DOHH2 (cell line): ENCODE measurements around the gene THRB.

Experiments used
- H3F3A ChIP-seq: fragments of 200-600 bp; sonication (generic), shearing (Covaris generic); 2 replicates; pipeline ENCODE4 v1.6.0; 2016; ENCODE audit warnings: antibody characterized with exemption, mild to moderate bottlenecking; ENCODE audit not compliant: control insufficient read depth, insufficient read depth
- H3K27ac ChIP-seq: fragments of 200-600 bp; sonication (generic); 2 replicates; pipeline ENCODE4 v1.5.1; 2014; ENCODE audit warnings: low read depth, mild to moderate bottlenecking, low read length, moderate library complexity
- H3K27me3 ChIP-seq: fragments of 200-600 bp; sonication (generic); 2 replicates; pipeline ENCODE4 v1.6.1; 2014; ENCODE audit warnings: mild to moderate bottlenecking, low read length, mixed read lengths; ENCODE audit not compliant: control insufficient read depth
- H3K36me3 ChIP-seq: fragments of 200-600 bp; sonication (generic); 2 replicates; pipeline ENCODE4 v1.6.1; 2014; ENCODE audit warnings: mild to moderate bottlenecking, low read length, moderate library complexity, mixed read lengths; ENCODE audit not compliant: control insufficient read depth
- H3K4me1 ChIP-seq: fragments of 200-600 bp; sonication (generic); 2 replicates; pipeline ENCODE4 v1.6.1; 2014; ENCODE audit warnings: mild to moderate bottlenecking, low read length, mixed read lengths; ENCODE audit not compliant: control insufficient read depth
- H3K4me2 ChIP-seq: fragments of 200-600 bp; sonication (generic); 2 replicates; pipeline ENCODE4 v1.6.0; 2014; ENCODE audit warnings: mild to moderate bottlenecking, low read length, moderate library complexity
- H3K4me3 ChIP-seq: fragments of 200-600 bp; sonication (generic); 2 replicates; pipeline ENCODE4 v1.5.1; 2014; ENCODE audit warnings: mild to moderate bottlenecking, low read length, mixed read lengths
- H3K79me2 ChIP-seq: fragments of 200-600 bp; sonication (generic); 2 replicates; pipeline ENCODE4 v1.6.1; 2014; ENCODE audit warnings: mild to moderate bottlenecking, low read length, mixed read lengths; ENCODE audit not compliant: control insufficient read depth
- H3K9me2 ChIP-seq: fragments of 200-600 bp; sonication (generic); replicated peaks from 2 replicates; pipeline ENCODE4 v1.6.1; 2014; ENCODE audit warnings: mild to moderate bottlenecking, low read length, mixed read lengths; ENCODE audit not compliant: control insufficient read depth
- H3K9me3 ChIP-seq: fragments of 200-600 bp; sonication (generic); 2 replicates; pipeline ENCODE4 v1.6.1; 2014; ENCODE audit warnings: antibody characterized with exemption, low read length, mixed read lengths; ENCODE audit not compliant: control insufficient read depth, insufficient read depth
- H4K20me1 ChIP-seq: fragments of 200-600 bp; sonication (generic); 2 replicates; pipeline ENCODE4 v1.6.0; 2014; ENCODE audit warnings: low read depth, mild to moderate bottlenecking, antibody characterized with exemption, low read length, moderate library complexity; ENCODE audit not compliant: control insufficient read depth, insufficient read depth
- EZH2phosphoT487 ChIP-seq: fragments of 200-600 bp; sonication (generic); IDR thresholded peaks from 2 replicates; pipeline ENCODE4 v1.6.1; 2017; ENCODE audit warnings: borderline replicate concordance, mild to moderate bottlenecking, antibody characterized with exemption, low read length, moderate library complexity, mixed read lengths
- TF ChIP-seq, protein P1 (sequence below): fragments of 200-600 bp; sonication (generic); IDR thresholded peaks from one replicate; pipeline ENCODE4 v1.5.1; 2014; ENCODE audit warnings: antibody characterized with exemption, mild to moderate bottlenecking, low read depth, low read length; ENCODE audit not compliant: poor library complexity, severe bottlenecking

The THRB gene

DNA sequence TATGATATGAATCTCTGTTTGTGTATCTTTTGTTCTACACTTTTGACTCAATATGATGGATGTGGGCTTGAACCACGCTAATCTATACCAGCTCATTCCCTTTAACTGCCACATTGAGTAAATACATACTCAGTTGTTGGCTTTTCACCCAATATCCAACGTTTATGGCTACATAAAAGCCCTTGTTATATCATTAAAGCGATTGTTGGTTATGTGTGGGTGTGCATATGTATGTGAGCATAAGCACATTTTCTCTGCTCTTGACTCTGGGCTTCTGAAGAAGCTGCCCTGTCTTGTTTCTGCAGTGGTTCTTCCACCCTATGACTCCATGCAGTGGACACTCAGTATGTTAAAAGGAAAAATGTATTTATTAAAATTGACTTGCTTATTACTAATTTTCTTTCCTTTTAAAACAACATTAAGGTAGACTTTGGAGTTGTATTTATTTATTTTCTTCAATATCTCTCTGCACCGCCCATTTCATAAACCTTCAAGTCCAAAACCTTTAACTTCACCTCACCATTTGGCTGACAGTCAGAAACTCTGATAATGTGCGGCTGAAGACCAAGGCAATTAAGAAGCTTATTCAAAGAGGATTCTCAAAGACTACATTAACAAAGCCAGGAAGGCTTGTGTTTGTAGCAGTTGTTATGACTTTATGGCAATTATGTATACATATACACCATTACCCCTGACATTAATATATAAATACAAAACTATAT lies 156.1 kb downstream of the THRB start:
- H3K4me3 ChIP-seq = no peak overlapping the region
- no peaks in the 10 kb centered on the region for H3K27me3 ChIP-seq
- H4K20me1 ChIP-seq = no peaks in the 10 kb centered on the region
- no peak for TF ChIP-seq EZH2phosphoT487
- TF ChIP-seq, protein P1, sequence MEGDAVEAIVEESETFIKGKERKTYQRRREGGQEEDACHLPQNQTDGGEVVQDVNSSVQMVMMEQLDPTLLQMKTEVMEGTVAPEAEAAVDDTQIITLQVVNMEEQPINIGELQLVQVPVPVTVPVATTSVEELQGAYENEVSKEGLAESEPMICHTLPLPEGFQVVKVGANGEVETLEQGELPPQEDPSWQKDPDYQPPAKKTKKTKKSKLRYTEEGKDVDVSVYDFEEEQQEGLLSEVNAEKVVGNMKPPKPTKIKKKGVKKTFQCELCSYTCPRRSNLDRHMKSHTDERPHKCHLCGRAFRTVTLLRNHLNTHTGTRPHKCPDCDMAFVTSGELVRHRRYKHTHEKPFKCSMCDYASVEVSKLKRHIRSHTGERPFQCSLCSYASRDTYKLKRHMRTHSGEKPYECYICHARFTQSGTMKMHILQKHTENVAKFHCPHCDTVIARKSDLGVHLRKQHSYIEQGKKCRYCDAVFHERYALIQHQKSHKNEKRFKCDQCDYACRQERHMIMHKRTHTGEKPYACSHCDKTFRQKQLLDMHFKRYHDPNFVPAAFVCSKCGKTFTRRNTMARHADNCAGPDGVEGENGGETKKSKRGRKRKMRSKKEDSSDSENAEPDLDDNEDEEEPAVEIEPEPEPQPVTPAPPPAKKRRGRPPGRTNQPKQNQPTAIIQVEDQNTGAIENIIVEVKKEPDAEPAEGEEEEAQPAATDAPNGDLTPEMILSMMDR = no peak
- no peaks in the 10 kb centered on the region for H3K4me1 ChIP-seq
- no peaks in the 10 kb centered on the region for H3K9me2 ChIP-seq
- H3K27ac ChIP-seq = no peak overlapping the region
- no peaks in the 10 kb centered on the region for H3F3A ChIP-seq
- no peak overlapping the region for H3K4me2 ChIP-seq
- H3K9me3 ChIP-seq = no peaks in the 10 kb centered on the region
- H3K79me2 ChIP-seq = no peaks in the 10 kb centered on the region
- no peaks in the 10 kb centered on the region for H3K36me3 ChIP-seq

DNA sequence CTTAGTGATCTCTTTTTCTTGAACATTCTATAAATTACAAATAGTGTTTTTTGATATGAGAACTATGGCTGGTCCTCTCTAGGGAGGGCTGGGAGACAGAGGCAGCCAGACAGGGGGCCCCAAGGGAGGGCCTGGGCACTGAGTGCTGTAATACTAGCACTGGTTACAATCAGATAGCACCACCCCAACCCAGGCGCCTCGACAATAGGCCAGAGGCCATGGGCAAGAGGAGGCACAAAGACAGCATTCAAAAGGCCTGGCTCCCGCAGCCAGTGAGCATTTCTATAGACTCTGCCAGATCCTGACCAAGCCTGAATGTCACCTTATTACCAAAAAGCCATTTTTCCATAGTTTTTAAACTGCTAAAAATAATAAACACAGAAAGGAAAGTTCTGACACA lies 158.5 kb downstream of the THRB start:
- Histone ChIP-seq H4K20me1 (no peaks in the 10 kb centered on the region), H3K9me3 (no peaks in the 10 kb centered on the region), H3K36me3 (no peaks in the 10 kb centered on the region), H3K4me1 (no peaks in the 10 kb centered on the region), H3K27ac (no peak overlapping the region), H3K27me3 (no peaks in the 10 kb centered on the region), H3K79me2 (no peaks in the 10 kb centered on the region), H3K4me2 (no peak overlapping the region), H3F3A (no peaks in the 10 kb centered on the region), H3K4me3 (no peak overlapping the region), H3K9me2 (no peaks in the 10 kb centered on the region)
- no peak for TF ChIP-seq EZH2phosphoT487
- TF ChIP-seq, protein P1 = no peak

DNA sequence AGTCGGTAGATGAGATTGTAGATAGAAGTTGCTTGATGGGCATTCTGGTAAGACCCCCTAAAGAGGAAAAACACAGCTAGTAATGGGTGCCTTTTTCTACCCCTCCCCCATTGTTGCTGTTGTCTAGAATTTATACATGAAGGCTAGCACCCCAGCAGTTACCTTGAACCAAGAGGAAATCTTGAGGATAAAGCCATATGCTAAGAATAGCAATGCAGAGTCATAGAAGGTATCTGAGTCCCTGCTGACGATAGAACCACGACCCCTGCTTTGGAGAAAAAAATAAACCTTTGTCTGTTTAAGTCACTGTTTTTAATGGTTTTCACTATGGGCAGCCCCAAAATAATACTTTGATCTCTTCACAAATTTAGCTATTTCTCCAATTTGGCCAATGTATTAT lies 162.6 kb downstream of the THRB start:
- Histone ChIP-seq H3K9me3 (no peaks in the 10 kb centered on the region), H3F3A (no peaks in the 10 kb centered on the region), H3K27me3 (no peaks in the 10 kb centered on the region), H3K4me2 (no peak overlapping the region), H4K20me1 (no peaks in the 10 kb centered on the region), H3K27ac (no peak overlapping the region), H3K79me2 (no peaks in the 10 kb centered on the region), H3K4me3 (no peak overlapping the region), H3K36me3 (no peaks in the 10 kb centered on the region), H3K4me1 (no peaks in the 10 kb centered on the region), H3K9me2 (no peaks in the 10 kb centered on the region)
- no peak for TF ChIP-seq EZH2phosphoT487
- TF ChIP-seq, protein P1 = no peak
